Muscle of leg (tissue), 11 donors: ENCODE measurements around the gene SLC12A6. TPM values are rescaled to one million over a fixed set of nuclear protein-coding genes. Genes with fewer than 3 reads are reported as not detected.
"Not testable (repeated sequence)": the region's sequence is repeated elsewhere in the genome, so short reads cannot be mapped to it uniquely, and the experiment has no call there.

Experiments used
- DNase-seq: peaks from one replicate; pipeline ENCODE4 v3.0.0; 2013
- H3K27ac ChIP-seq: one replicate; pipeline ENCODE4 v1.5.1; 2013; ENCODE audit warnings: mild to moderate bottlenecking, low read length, control low read depth
- H3K27me3 ChIP-seq: one replicate; pipeline ENCODE4 v1.6.1; 2013; ENCODE audit warnings: low read length; ENCODE audit not compliant: control insufficient read depth, insufficient read depth
- H3K36me3 ChIP-seq: one replicate; pipeline ENCODE4 v1.6.1; 2013; ENCODE audit warnings: low read length; ENCODE audit not compliant: control insufficient read depth, insufficient read depth
- H3K4me1 ChIP-seq: one replicate; pipeline ENCODE4 v1.6.1; 2013; ENCODE audit warnings: low read length; ENCODE audit not compliant: control insufficient read depth, insufficient read depth
- H3K4me3 ChIP-seq: one replicate; pipeline ENCODE4 v1.5.1; 2013; ENCODE audit warnings: low read length, control low read depth
- H3K9me3 ChIP-seq: replicated peaks from 2 replicates; pipeline ENCODE4 v1.6.1; 2013; ENCODE audit warnings: low read depth, low read length; ENCODE audit not compliant: control insufficient read depth
- WGBS: methylation state at CpG from one replicate; pipeline ENCODE4 v1.1.5; 2013; ENCODE audit warnings: missing lambda C conversion rate; ENCODE audit not compliant: insufficient coverage; 5-methylcytosine and 5-hydroxymethylcytosine counted together
- polyA plus RNA-seq, 8 donors: library from polyadenylated mRNA; unstranded; fragments of 120-200 nt; gene quantifications; one replicate each; pipeline versions ENCODE4 v1.2.1 to v1.2.3, GENCODE V29; 2013; ENCODE audit warnings: inconsistent platforms in 1 of 8, low replicate concordance in 1 of 8; ENCODE audit not compliant: insufficient read length in 8 of 8, insufficient read depth in 1 of 8
- total RNA-seq: library from RNA; stranded (reverse); fragments of 120-200 nt; gene quantifications from one replicate; pipeline ENCODE4 v1.2.4, GENCODE V29; 2013

SLC12A6 gene
- total and polyA plus RNA-seq, 9 donors = 11.7 to 18.6 (median 15.3) TPM

DNA sequence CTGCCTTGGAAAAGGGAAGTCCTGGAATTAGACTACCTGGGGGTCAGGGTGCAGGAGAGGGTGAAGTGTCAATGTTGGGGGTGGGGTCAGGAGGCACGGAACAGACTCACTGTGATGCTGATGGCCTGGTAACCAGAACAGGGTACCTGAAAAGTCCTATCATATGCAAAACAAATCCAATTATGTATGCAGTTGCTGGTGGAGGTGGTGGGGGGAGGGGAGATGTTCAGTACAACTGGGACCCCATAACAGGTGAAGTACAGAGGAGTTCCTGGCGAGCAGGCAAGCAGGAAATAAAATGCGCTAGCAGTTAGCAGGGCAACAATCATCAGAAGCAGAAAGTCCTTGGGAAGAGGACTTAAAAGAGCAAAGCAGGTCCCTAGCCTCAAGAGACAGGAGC is 123.4 kb downstream of the SLC12A6 start:
- no peaks in the 10 kb centered on the region for H3K4me1 ChIP-seq
- no peak overlapping the region for H3K27ac ChIP-seq
- H3K4me3 ChIP-seq = no peak overlapping the region
- WGBS = 57% methylated on average over 2 of the region's 3 CpGs
- no peaks in the 10 kb centered on the region for H3K9me3 ChIP-seq
- peaks cover 4% of the 10 kb centered on the region for H3K27me3 ChIP-seq
- no peak for DNase-seq
- no peaks in the 10 kb centered on the region for H3K36me3 ChIP-seq

DNA sequence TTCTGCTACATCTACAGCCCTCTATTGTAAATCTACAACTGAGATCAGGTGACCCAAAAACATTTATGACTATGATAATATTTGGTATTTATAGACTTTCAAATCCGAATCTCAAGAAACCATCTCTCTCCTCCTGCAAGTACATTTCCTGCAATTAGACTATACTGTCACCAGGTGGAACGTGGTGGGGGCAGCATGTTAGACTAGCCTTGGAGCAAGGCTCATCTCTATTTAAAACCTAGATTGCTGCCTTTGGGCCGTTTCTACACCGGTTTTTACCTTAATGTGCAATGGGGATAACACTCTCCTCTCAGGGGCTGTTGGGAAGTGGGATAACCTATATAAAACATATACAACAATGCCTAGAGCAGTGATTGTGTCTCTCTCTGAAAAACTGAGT is 123.9 kb downstream of the SLC12A6 start:
- no peak for DNase-seq
- Histone ChIP-seq H3K9me3 (no peaks in the 10 kb centered on the region), H3K36me3 (no peaks in the 10 kb centered on the region), H3K4me1 (peaks cover under 1% of the 10 kb centered on the region), H3K4me3 (no peak overlapping the region), H3K27ac (no peak overlapping the region), H3K27me3 (peaks cover 4% of the 10 kb centered on the region)
- WGBS = no CpG with 5 or more reads among the region's 4 CpGs

DNA sequence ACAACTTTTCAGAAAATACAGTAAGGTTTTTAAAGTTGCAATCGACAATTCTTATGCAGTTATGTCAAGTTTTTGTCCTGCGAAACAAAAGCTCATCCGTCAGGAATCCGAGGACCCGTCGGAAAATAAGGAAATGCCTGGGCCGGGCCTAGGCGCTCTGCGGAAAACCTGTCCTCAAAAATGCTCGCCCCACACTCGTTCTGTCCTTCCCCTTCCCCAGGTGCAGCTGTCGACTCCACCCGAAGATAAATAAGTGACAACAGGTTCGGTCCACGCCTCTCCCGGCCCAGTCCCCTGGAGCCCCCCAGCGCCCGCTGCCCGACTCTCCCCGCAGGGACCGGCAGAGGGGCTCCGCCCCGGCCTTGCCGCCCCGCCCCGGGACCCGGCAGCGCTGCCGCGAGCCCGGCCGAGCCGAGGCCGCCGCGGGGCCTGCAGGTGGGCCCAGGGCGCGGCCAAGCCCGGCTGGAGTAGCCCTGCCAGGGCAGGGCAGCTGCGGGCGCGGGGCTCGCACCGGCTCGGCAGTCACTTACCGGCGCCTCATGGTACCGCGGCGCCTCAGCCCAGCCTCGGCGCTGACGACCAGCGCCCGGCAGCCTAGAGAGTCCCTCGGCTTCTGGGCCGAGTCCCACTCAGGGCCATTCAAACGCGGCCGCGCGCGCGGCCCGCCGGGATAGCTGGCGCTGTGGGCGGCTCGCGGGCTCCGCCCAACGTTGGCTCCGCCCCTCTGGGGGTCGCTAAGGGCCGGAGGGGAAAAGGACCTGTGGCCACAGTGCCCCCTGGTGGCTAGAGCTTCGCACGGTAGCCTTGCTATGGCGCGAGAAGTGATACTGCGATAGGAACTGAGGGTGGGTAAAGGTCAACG is 127.9 kb downstream of the SLC12A6 start, which contains the start of gene KATNBL1:
Gene KATNBL1 (minus strand): TSS at position 676 of the 862 bp plus-strand sequence. CDS start 46,420 bp downstream, outside the sequence.
- H3K4me3 ChIP-seq = peak within 1 kb of the TSS; percentile 76
- WGBS = under 1% methylated on average over 81 of the region's 81 CpGs
- peak within 1 kb of the TSS; percentile 92 for H3K27ac ChIP-seq
- DNase-seq = peak; percentile 97
- H3K4me1 ChIP-seq = peaks cover 2% of the 10 kb centered on the region
- H3K9me3 ChIP-seq = no peaks in the 10 kb centered on the region
- peaks cover 4% of the 10 kb centered on the region for H3K27me3 ChIP-seq
- peaks cover 14% of the 10 kb centered on the region for H3K36me3 ChIP-seq

DNA sequence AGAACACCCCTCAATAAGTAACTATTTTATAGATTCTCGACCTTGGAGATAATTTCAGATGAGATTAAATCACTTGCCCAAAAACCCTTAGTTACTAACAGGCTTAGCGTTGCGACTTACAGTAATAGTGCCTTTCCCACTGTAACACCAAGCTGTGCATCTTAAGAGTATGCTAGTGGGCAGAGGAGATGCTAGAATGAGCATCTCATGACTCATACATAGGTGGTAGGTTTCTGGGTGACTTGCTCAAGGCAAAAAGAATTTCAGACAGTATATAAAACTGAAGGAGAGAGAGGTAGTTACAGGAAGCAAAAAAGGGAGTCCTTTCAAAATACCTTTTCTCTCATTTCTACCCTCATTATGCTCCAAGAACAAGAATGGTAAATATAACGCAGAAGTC is 131.6 kb downstream of the SLC12A6 start:
- no peak for DNase-seq
- Histone ChIP-seq H3K4me1 (peaks cover 2% of the 10 kb centered on the region), H3K36me3 (peaks cover 14% of the 10 kb centered on the region), H3K27me3 (no peaks in the 10 kb centered on the region), H3K9me3 (no peaks in the 10 kb centered on the region), H3K27ac (no peak overlapping the region), H3K4me3 (no peak overlapping the region)
- no CpG with 5 or more reads among the region's 4 CpGs for WGBS

DNA sequence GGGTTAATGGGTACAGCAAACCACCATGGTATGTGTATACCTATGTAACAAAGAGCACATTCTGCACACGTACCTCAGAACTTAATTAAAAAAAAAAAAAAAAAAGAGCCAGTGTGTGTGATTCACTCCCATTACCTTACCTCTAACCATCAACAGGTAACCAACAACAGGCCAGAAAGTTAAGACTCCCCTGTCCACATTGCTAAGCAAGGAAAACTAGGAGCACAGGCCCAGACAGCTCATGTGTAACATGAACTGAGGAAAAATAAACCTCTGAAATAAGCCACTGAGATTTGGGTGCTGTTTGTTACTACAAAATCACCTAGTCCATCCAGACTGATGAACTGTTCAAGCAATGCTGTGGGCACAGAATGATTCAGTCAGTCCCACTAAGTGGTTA is 133.6 kb downstream of the SLC12A6 start:
- Histone ChIP-seq H3K27ac (no peak overlapping the region), H3K4me3 (no peak overlapping the region), H3K4me1 (peaks cover 2% of the 10 kb centered on the region), H3K27me3 (no peaks in the 10 kb centered on the region), H3K36me3 (peaks cover 23% of the 10 kb centered on the region), H3K9me3 (no peaks in the 10 kb centered on the region)
- DNase-seq = no peak
- WGBS = no CpG with 5 or more reads among the region's 1 CpG

DNA sequence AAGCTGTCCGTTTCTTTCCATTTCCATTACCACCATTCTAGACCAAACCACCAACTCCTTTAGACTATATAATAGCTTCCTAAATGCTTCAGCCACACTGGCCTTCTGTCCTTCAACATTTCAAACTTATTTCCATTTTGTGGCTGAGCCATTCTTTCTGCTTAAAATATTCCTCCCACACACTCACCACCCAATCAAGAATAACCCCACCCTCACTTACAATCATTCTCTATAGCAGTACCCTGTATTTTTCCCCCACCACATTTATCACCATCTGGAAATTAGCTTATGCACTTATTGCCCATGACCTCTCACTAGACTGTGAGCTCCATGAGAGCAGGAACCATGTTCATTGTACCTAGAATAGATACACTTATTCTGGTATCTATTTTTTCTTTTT is 134.3 kb downstream of the SLC12A6 start:
- peaks cover 26% of the 10 kb centered on the region for H3K36me3 ChIP-seq
- no peaks in the 10 kb centered on the region for H3K27me3 ChIP-seq
- DNase-seq = no peak
- H3K4me3 ChIP-seq = no peak overlapping the region
- no peak overlapping the region for H3K27ac ChIP-seq
- no peaks in the 10 kb centered on the region for H3K4me1 ChIP-seq
- 79% methylated on average over 1 of the region's 1 CpG for WGBS
- no peaks in the 10 kb centered on the region for H3K9me3 ChIP-seq

DNA sequence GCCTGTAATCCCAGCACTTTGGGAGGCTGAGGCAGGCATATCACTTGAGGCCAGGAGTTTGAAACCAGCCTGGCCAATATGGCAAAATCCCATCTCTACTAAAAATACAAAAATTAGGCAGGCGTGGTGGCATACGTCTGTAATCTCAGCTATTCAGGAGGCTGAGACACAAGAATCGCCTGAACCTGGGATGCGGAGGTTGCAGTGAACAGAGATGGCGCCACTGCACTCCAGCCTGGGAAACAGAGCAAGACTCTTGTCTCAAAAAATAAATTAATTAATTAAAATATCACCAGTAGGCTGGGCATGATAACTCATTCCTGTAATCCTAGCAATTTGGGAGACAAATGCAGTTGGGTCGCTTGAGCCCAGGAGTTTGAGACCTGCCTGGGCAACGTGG is 144.3 kb downstream of the SLC12A6 start:
- H3K4me3 ChIP-seq, H3K9me3 ChIP-seq, H3K27me3 ChIP-seq, H3K27ac ChIP-seq, DNase-seq, H3K36me3 ChIP-seq, H3K4me1 ChIP-seq: not testable (repeated sequence)
- 83% methylated on average over 6 of the region's 7 CpGs for WGBS

DNA sequence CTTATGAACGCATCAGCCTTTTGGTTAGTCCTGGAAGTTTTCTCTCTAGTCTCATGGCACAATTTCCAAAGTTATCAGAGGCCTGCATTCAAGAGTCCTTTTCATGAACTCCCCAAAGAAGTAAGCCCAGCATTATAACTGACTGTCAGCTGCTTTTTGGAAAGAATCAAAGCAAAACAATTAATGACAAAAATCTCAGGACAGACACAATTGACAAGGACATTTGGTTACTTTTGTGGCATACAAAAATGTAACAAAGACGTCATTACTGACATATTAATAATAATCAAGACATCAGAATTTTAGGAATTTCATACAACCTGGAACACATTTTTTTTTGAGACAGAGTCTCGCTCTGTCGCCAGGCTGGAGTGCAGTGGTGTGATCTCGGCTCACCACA is 148.9 kb downstream of the SLC12A6 start:
- Histone ChIP-seq H3K27ac (no peak overlapping the region), H3K9me3 (no peaks in the 10 kb centered on the region), H3K36me3 (peaks cover 8% of the 10 kb centered on the region), H3K4me3 (no peak overlapping the region), H3K27me3 (no peaks in the 10 kb centered on the region), H3K4me1 (no peaks in the 10 kb centered on the region)
- WGBS = 88% methylated on average over 3 of the region's 5 CpGs
- DNase-seq = no peak

DNA sequence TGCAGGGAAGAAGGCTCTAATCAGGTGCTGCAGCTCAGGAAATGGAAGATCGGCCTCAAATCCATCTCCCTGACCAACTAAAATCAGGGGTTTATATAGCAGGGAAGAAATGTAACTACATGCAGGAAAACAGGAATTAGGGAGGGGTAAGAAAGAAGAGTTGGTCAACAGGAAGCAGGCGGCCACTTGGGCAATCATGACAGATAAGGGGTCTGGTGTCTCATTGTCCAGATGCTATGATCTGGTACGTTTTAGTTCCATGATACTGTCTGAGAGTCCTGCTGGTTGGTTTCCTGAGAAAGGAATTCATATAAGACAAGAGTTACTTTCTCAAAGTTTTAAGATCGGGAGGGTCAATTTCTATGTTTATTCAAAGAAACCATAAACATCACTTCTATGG is 151.9 kb downstream of the SLC12A6 start:
- DNase-seq = no peak
- Histone ChIP-seq H3K4me3 (no peak overlapping the region), H3K4me1 (no peaks in the 10 kb centered on the region), H3K9me3 (no peaks in the 10 kb centered on the region), H3K27ac (no peak overlapping the region), H3K36me3 (peaks cover 8% of the 10 kb centered on the region), H3K27me3 (no peaks in the 10 kb centered on the region)
- WGBS = 100% methylated on average over 1 of the region's 4 CpGs

DNA sequence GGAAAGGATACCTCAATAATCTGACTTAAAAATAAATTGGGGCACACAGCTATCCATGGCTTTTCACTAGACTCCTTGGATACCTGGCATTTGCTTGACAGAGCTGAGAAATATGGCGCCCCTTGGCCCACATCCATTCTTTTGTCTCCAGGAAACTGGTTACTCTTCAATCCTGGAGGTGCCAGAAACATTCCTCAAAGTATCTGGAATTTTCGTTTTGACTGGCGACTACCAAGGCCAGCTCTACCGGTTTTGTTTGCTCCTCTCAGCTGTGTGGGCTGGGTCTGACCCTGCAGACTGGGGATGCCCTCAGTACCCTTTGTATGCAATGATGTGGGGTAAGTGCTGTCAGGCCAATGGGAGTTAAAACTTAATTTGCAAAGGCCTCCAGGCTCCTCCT is 154.6 kb downstream of the SLC12A6 start:
- Histone ChIP-seq H3K4me1 (no peaks in the 10 kb centered on the region), H3K27me3 (no peaks in the 10 kb centered on the region), H3K27ac (no peak overlapping the region), H3K36me3 (peaks cover 8% of the 10 kb centered on the region), H3K9me3 (no peaks in the 10 kb centered on the region), H3K4me3 (no peak overlapping the region)
- DNase-seq = peak; percentile 15
- 61% methylated on average over 4 of the region's 4 CpGs for WGBS
